Mucosa of stomach (tissue), 1 donor: ENCODE measurements around the gene RBFOX2.

ENCODE experiments used
- H3K27me3 ChIP-seq: one replicate; pipeline ENCODE4 v1.7.0; 2013; ENCODE audit warnings: mild to moderate bottlenecking, low read length; ENCODE audit not compliant: control insufficient read depth, insufficient read depth
- H3K36me3 ChIP-seq: one replicate; pipeline ENCODE4 v1.7.0; 2013; ENCODE audit warnings: low read length; ENCODE audit not compliant: control insufficient read depth, insufficient read depth
- H3K4me1 ChIP-seq: one replicate; pipeline ENCODE4 v1.7.0; 2013; ENCODE audit warnings: mild to moderate bottlenecking, low read length; ENCODE audit not compliant: control insufficient read depth, insufficient read depth
- H3K4me3 ChIP-seq: one replicate; pipeline ENCODE4 v1.7.0; 2013; ENCODE audit warnings: low read length
- H3K9ac ChIP-seq: one replicate; pipeline ENCODE4 v1.7.0; 2013; ENCODE audit warnings: mild to moderate bottlenecking, low read length, moderate library complexity
- H3K9me3 ChIP-seq: one replicate; pipeline ENCODE4 v1.7.0; 2013; ENCODE audit warnings: mild to moderate bottlenecking, low read length, moderate library complexity; ENCODE audit not compliant: control insufficient read depth
- donor health status: Pancreatic carcinoma.

Gene RBFOX2

GRCh38 chr22:35886309-35886708, 142.3 kb downstream of the RBFOX2 start:
- Histone ChIP-seq H3K4me1 (peaks cover 13% of the 10 kb centered on the region), H3K27me3 (no peaks in the 10 kb centered on the region), H3K9ac (no peak overlapping the region), H3K9me3 (no peaks in the 10 kb centered on the region), H3K4me3 (no peak overlapping the region), H3K36me3 (no peaks in the 10 kb centered on the region)

- no peak overlapping the region for H3K4me3 ChIP-seq
- no peak overlapping the region for H3K9ac ChIP-seq
- H3K9me3 ChIP-seq = no peaks in the 10 kb centered on the region
- no peaks in the 10 kb centered on the region for H3K36me3 ChIP-seq
- no peaks in the 10 kb centered on the region for H3K27me3 ChIP-seq
- peaks cover 13% of the 10 kb centered on the region for H3K4me1 ChIP-seq
These were observed 144.1 kb downstream of the RBFOX2 start for GRCh38 chr22:35884529-35884928.

- Histone ChIP-seq H3K9ac (no peak overlapping the region), H3K36me3 (no peaks in the 10 kb centered on the region), H3K9me3 (no peaks in the 10 kb centered on the region), H3K4me3 (no peak overlapping the region), H3K27me3 (no peaks in the 10 kb centered on the region), H3K4me1 (peaks cover 13% of the 10 kb centered on the region)
These were observed 145.5 kb downstream of the RBFOX2 start for GRCh38 chr22:35883031-35883620.

GRCh38 chr22:35882211-35883030, 146.2 kb downstream of the RBFOX2 start:
- H3K4me3 ChIP-seq = no peak overlapping the region
- peaks cover 13% of the 10 kb centered on the region for H3K4me1 ChIP-seq
- H3K27me3 ChIP-seq = no peaks in the 10 kb centered on the region
- no peak overlapping the region for H3K9ac ChIP-seq
- no peaks in the 10 kb centered on the region for H3K9me3 ChIP-seq
- no peaks in the 10 kb centered on the region for H3K36me3 ChIP-seq

GRCh38 chr22:35879351-35879750, 149.3 kb downstream of the RBFOX2 start:
- no peaks in the 10 kb centered on the region for H3K27me3 ChIP-seq
- peaks cover 13% of the 10 kb centered on the region for H3K4me1 ChIP-seq
- no peak overlapping the region for H3K9ac ChIP-seq
- no peaks in the 10 kb centered on the region for H3K9me3 ChIP-seq
- H3K36me3 ChIP-seq = no peaks in the 10 kb centered on the region
- H3K4me3 ChIP-seq = no peak overlapping the region

- Histone ChIP-seq H3K4me1 (no peaks in the 10 kb centered on the region), H3K27me3 (no peaks in the 10 kb centered on the region), H3K4me3 (no peak overlapping the region), H3K36me3 (no peaks in the 10 kb centered on the region), H3K9me3 (no peaks in the 10 kb centered on the region), H3K9ac (no peak overlapping the region)
These were observed 155.2 kb downstream of the RBFOX2 start for GRCh38 chr22:35873426-35873825.

GRCh38 chr22:35872451-35872850, 156.2 kb downstream of the RBFOX2 start:
- H3K9me3 ChIP-seq = no peaks in the 10 kb centered on the region
- H3K27me3 ChIP-seq = no peaks in the 10 kb centered on the region
- H3K4me1 ChIP-seq = no peaks in the 10 kb centered on the region
- no peaks in the 10 kb centered on the region for H3K36me3 ChIP-seq
- H3K9ac ChIP-seq = no peak overlapping the region
- H3K4me3 ChIP-seq = no peak overlapping the region

- no peaks in the 10 kb centered on the region for H3K36me3 ChIP-seq
- no peaks in the 10 kb centered on the region for H3K4me1 ChIP-seq
- no peak overlapping the region for H3K9ac ChIP-seq
- no peak overlapping the region for H3K4me3 ChIP-seq
- H3K9me3 ChIP-seq = no peaks in the 10 kb centered on the region
- no peaks in the 10 kb centered on the region for H3K27me3 ChIP-seq
These were observed 157.9 kb downstream of the RBFOX2 start for GRCh38 chr22:35870517-35871293.

- Histone ChIP-seq H3K27me3 (no peaks in the 10 kb centered on the region), H3K9me3 (no peaks in the 10 kb centered on the region), H3K4me1 (no peaks in the 10 kb centered on the region), H3K9ac (no peak overlapping the region), H3K36me3 (no peaks in the 10 kb centered on the region), H3K4me3 (no peak overlapping the region)
These were observed 159.7 kb downstream of the RBFOX2 start for GRCh38 chr22:35868938-35869337.

- H3K9ac ChIP-seq = no peak overlapping the region
- no peaks in the 10 kb centered on the region for H3K27me3 ChIP-seq
- peaks cover 6% of the 10 kb centered on the region for H3K4me1 ChIP-seq
- no peak overlapping the region for H3K4me3 ChIP-seq
- H3K9me3 ChIP-seq = no peaks in the 10 kb centered on the region
- no peaks in the 10 kb centered on the region for H3K36me3 ChIP-seq
These were observed 162.0 kb downstream of the RBFOX2 start for GRCh38 chr22:35866651-35867050.

- Histone ChIP-seq H3K36me3 (no peaks in the 10 kb centered on the region), H3K27me3 (no peaks in the 10 kb centered on the region), H3K4me1 (peaks cover 6% of the 10 kb centered on the region), H3K4me3 (no peak overlapping the region), H3K9me3 (no peaks in the 10 kb centered on the region), H3K9ac (no peak overlapping the region)
These were observed 164.0 kb downstream of the RBFOX2 start for GRCh38 chr22:35864545-35865165.

- H3K9me3 ChIP-seq = no peaks in the 10 kb centered on the region
- H3K36me3 ChIP-seq = no peaks in the 10 kb centered on the region
- H3K27me3 ChIP-seq = no peaks in the 10 kb centered on the region
- H3K4me1 ChIP-seq = peaks cover 6% of the 10 kb centered on the region
- no peak overlapping the region for H3K9ac ChIP-seq
- no peak overlapping the region for H3K4me3 ChIP-seq
These were observed 165.2 kb downstream of the RBFOX2 start for GRCh38 chr22:35863432-35863831.
